ENCODE results near the gene SPON1.

DNA sequence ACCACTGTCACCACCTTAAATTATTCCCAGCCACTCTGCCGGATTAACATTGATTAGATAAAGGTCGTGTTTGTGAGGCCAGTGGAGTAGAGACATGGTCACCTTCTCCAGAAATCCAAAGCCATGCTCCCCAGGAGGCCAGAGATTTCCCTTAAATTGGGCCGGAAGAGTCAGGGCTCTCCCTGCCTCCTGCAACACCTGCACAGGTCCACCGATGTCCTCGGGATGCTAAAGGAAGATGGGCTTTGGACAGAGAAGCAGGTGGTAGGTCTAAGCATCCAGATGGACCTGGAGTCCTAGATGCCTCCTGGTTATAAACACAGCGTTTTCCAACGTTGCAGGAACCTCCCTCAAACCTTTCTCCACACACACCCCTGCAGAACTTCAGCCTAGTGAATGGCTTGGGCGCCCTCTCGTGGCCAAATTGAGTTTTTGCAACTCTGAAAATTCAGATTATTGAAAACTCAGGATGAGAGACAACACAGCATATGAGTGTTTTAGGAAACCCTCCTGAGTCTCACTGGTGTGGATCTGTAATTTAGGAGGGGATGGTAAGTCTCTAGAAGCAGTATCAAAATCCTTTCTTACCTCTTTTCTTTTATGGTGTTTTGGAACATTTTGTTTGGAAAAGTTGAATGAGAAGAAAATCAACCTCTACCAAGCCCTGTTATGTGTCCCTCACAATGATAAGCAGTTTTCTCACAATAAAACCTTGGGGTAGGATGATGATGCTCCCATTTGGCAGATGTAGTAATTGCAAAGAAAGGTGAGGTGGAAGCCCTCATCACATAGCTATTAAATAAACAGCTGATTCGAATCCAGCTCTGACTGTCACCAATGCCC is 286.8 kb downstream of the SPON1 start:
- TF ChIP-seq, protein P1, sequence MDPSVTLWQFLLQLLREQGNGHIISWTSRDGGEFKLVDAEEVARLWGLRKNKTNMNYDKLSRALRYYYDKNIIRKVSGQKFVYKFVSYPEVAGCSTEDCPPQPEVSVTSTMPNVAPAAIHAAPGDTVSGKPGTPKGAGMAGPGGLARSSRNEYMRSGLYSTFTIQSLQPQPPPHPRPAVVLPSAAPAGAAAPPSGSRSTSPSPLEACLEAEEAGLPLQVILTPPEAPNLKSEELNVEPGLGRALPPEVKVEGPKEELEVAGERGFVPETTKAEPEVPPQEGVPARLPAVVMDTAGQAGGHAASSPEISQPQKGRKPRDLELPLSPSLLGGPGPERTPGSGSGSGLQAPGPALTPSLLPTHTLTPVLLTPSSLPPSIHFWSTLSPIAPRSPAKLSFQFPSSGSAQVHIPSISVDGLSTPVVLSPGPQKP (IDR thresholded peaks at IDR 0.05; ENCODE audit: low read depth, low read length), result no peak
- TF ChIP-seq, protein P2, sequence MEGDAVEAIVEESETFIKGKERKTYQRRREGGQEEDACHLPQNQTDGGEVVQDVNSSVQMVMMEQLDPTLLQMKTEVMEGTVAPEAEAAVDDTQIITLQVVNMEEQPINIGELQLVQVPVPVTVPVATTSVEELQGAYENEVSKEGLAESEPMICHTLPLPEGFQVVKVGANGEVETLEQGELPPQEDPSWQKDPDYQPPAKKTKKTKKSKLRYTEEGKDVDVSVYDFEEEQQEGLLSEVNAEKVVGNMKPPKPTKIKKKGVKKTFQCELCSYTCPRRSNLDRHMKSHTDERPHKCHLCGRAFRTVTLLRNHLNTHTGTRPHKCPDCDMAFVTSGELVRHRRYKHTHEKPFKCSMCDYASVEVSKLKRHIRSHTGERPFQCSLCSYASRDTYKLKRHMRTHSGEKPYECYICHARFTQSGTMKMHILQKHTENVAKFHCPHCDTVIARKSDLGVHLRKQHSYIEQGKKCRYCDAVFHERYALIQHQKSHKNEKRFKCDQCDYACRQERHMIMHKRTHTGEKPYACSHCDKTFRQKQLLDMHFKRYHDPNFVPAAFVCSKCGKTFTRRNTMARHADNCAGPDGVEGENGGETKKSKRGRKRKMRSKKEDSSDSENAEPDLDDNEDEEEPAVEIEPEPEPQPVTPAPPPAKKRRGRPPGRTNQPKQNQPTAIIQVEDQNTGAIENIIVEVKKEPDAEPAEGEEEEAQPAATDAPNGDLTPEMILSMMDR (IDR thresholded peaks at IDR 0.05), result peak; percentile 96
- no peak for TF ChIP-seq ZFP36 (IDR thresholded peaks at IDR 0.05; ENCODE audit: borderline replicate concordance, partially characterized antibody)
- TF ChIP-seq CEBPB (IDR thresholded peaks at IDR 0.05), result no peak
- TF ChIP-seq NFE2L2 (conservative IDR thresholded peaks at IDR 0.05; ENCODE audit: low read length), result no peak
- no peak for TF ChIP-seq HOXB5 (CRISPR knock-in tag; IDR thresholded peaks at IDR 0.05)
- TF ChIP-seq POLR2A (IDR thresholded peaks at IDR 0.05; ENCODE audit: low read length), result no peak
- no peak for TF ChIP-seq JUNB (IDR thresholded peaks at IDR 0.05)
- TF ChIP-seq, protein P3, sequence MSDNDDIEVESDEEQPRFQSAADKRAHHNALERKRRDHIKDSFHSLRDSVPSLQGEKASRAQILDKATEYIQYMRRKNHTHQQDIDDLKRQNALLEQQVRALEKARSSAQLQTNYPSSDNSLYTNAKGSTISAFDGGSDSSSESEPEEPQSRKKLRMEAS (IDR thresholded peaks at IDR 0.05), result no peak
- TF ChIP-seq EP300 (IDR thresholded peaks at IDR 0.05), result no peak
- no peak for TF ChIP-seq POLR2AphosphoS2 (conservative IDR thresholded peaks at IDR 0.05; ENCODE audit: low read length)
- TF ChIP-seq HMGXB4 (CRISPR knock-in tag; IDR thresholded peaks at IDR 0.05; ENCODE audit: borderline replicate concordance), result no peak

Measured in A549 (cell line).